Panc1 (cell line): ENCODE measurements around the gene KRTAP10-7. TPM values are rescaled to one million over a fixed set of nuclear protein-coding genes. Genes with fewer than 3 reads are reported as not detected.

Experiments used
- ATAC-seq: fragments of 200-7000 bp; cut with Tn5 transposase; 2 replicates; pipeline ENCODE4 v1.9.1; 2020; ENCODE audit warnings: mild to moderate bottlenecking, moderate library complexity
- BruUV-seq: library from RNA; stranded (reverse); fragments of 400-500 nt; replicated peaks from 2 replicates; lab custom pipeline; 2021; lab: Mats Ljungman, UMichigan
- CTCF ChIA-PET: fragments of 300-600 bp; sonication (Branson Sonifier 250); formaldehyde crosslinking; loops from one replicate; lab custom pipeline; 2022; ENCODE audit warnings: antibody characterized with exemption; lab: Charles Lee
- POLR2A ChIA-PET: fragments of 300-600 bp; sonication (Branson Sonifier 250); formaldehyde crosslinking; loops from one replicate; lab custom pipeline; 2022; ENCODE audit warnings: antibody characterized with exemption; lab: Charles Lee
- DNase-seq: peaks from one replicate; pipeline ENCODE4 v3.0.0-alpha.2; 2010; ENCODE audit warnings: low read depth, low spot score
- H3K27ac ChIP-seq: 2 replicates; pipeline ENCODE4 v1.5.1; 2011; ENCODE audit warnings: mild to moderate bottlenecking, low read length, inconsistent platforms
- H3K27me3 ChIP-seq: fragments of 200-500 bp; sonication (Bioruptor generic); 2 replicates; pipeline ENCODE4 v1.6.0; 2014; ENCODE audit warnings: low read length, inconsistent platforms; ENCODE audit not compliant: control insufficient read depth, insufficient read depth
- H3K36me3 ChIP-seq: fragments of 200-500 bp; sonication (Bioruptor generic); 2 replicates; pipeline ENCODE4 v1.5.1; 2014; ENCODE audit warnings: inconsistent platforms, mild to moderate bottlenecking, low read length, moderate library complexity; ENCODE audit not compliant: control insufficient read depth, insufficient read depth
- H3K4me1 ChIP-seq: 2 replicates; pipeline ENCODE4 v1.5.1; 2011; ENCODE audit warnings: inconsistent platforms, mild to moderate bottlenecking, low read length, moderate library complexity; ENCODE audit not compliant: control insufficient read depth, insufficient read depth
- H3K4me3 ChIP-seq, 2 experiments: 2 replicates each; pipeline ENCODE4 v1.5.1; 2011 to 2012; ENCODE audit warnings: low read depth in 2 of 2, low read length in 2 of 2, mild to moderate bottlenecking in 2 of 2, inconsistent platforms in 1 of 2, moderate library complexity in 1 of 2
- H3K9me3 ChIP-seq: fragments of 200-500 bp; sonication (Bioruptor generic); 2 replicates; pipeline ENCODE4 v1.5.1; 2014; ENCODE audit warnings: low read depth, mild to moderate bottlenecking, inconsistent platforms, low read length, moderate library complexity; ENCODE audit not compliant: control insufficient read depth, insufficient read depth
- CTCF ChIP-seq: fragments of 450-650 bp; IDR thresholded peaks from 2 replicates; pipeline ENCODE4 v1.5.1; 2017; ENCODE audit warnings: mild to moderate bottlenecking
- POLR2AphosphoS5 ChIP-seq: IDR thresholded peaks from 2 replicates; pipeline ENCODE4 v1.6.1; 2012; ENCODE audit warnings: mild to moderate bottlenecking, low read depth, low read length, moderate library complexity
- REST ChIP-seq, 2 experiments: IDR thresholded peaks; 2 replicates each; pipeline ENCODE4 v1.6.1; 2011 to 2012; ENCODE audit warnings: low read depth in 2 of 2, control low read depth in 1 of 2, low read length in 1 of 2, mild to moderate bottlenecking in 1 of 2, moderate library complexity in 1 of 2; ENCODE audit not compliant: insufficient read depth in 1 of 2
- SIN3A ChIP-seq: IDR thresholded peaks from 2 replicates; pipeline ENCODE4 v1.6.1; 2012; ENCODE audit warnings: low read depth, mild to moderate bottlenecking, low read length, moderate library complexity, borderline replicate concordance; ENCODE audit not compliant: insufficient read depth
- TCF7L2 ChIP-seq: IDR thresholded peaks from 2 replicates; pipeline ENCODE4 v1.6.1; 2011; ENCODE audit warnings: mild to moderate bottlenecking, low read depth, low read length, inconsistent platforms
- in situ Hi-C: cut with HindIII; loops from 2 replicates; pipeline ENCODE4 v1.10.0; 2016; ENCODE audit warnings: low sequenced_read_pairs, low pct_unique_long_range_greater_than_20kb
- intact Hi-C: fragments of 100-400 bp; cut with micrococcal nuclease; formaldehyde crosslinking; loops from one replicate; pipeline ENCODE4 v1.10.0; 2022; ENCODE audit not compliant: unreplicated experiment
- total RNA-seq: library from RNA; stranded (reverse); gene quantifications from one replicate; pipeline ENCODE4 v1.2.1, GENCODE V29; 2021; ENCODE audit not compliant: unreplicated experiment

Gene KRTAP10-7
- total RNA-seq, 1 experiment from 2014 or later = not detected

GRCh38 chr21:44589094-44589493 is 11.3 kb upstream of the KRTAP10-7 start:
- peaks cover 4% of the 10 kb centered on the region for H3K27me3 ChIP-seq
- in situ Hi-C loops (no loop called here), intact Hi-C loops (no loop called here)
- H3K36me3 ChIP-seq = no peaks in the 10 kb centered on the region
- no peaks in the 10 kb centered on the region for H3K9me3 ChIP-seq
- no peak overlapping the region for H3K4me3 ChIP-seq
- H3K4me1 ChIP-seq = no peaks in the 10 kb centered on the region
- TF ChIP-seq POLR2AphosphoS5 (no peak), TCF7L2 (no peak), SIN3A (no peak)
- ATAC-seq = no peak
- ChIA-PET CTCF (no interaction called here), POLR2A (no interaction called here)
- no peak for DNase-seq
- H3K27ac ChIP-seq = no peak overlapping the region
- no TSS peak for BruUV-seq

GRCh38 chr21:44589586-44590305 is 10.7 kb upstream of the KRTAP10-7 start:
- Histone ChIP-seq H3K9me3 (no peaks in the 10 kb centered on the region), H3K4me3 (no peak overlapping the region), H3K36me3 (no peaks in the 10 kb centered on the region), H3K27ac (no peak overlapping the region), H3K4me1 (no peaks in the 10 kb centered on the region), H3K27me3 (no peaks in the 10 kb centered on the region; the same call in none of the 2 replicates)
- TF ChIP-seq TCF7L2 (no peak), POLR2AphosphoS5 (no peak), SIN3A (no peak), REST (IDR thresholded peaks at IDR 0.05; ENCODE audit: insufficient read depth in 1 of 2, low read depth in 2 of 2, low read length in 1 of 2) (no peak), CTCF (no peak)
- in situ Hi-C loops (no loop called here), intact Hi-C loops (no loop called here)
- ChIA-PET POLR2A (no interaction called here), CTCF (no interaction called here)
- DNase-seq (no peak), ATAC-seq (peak; percentile 23; the same call in 1 of the 2 replicates)
- no TSS peak for BruUV-seq

GRCh38 chr21:44590311-44590721 is 10.1 kb upstream of the KRTAP10-7 start:
- CTCF ChIA-PET = no interaction called here
- TF ChIP-seq TCF7L2 = no peak
- TF ChIP-seq CTCF = no peak
- TF ChIP-seq REST (IDR thresholded peaks at IDR 0.05; ENCODE audit: insufficient read depth in 1 of 2, low read depth in 2 of 2, low read length in 1 of 2) = no peak
- no peak for TF ChIP-seq POLR2AphosphoS5
- no peak for TF ChIP-seq SIN3A
- POLR2A ChIA-PET = no interaction called here
- Histone ChIP-seq H3K4me3 (no peak overlapping the region), H3K36me3 (no peaks in the 10 kb centered on the region), H3K9me3 (no peaks in the 10 kb centered on the region), H3K27ac (no peak overlapping the region), H3K27me3 (no peaks in the 10 kb centered on the region), H3K4me1 (no peaks in the 10 kb centered on the region)
- in situ Hi-C loops (no loop called here), intact Hi-C loops (no loop called here)
- ATAC-seq (no peak), DNase-seq (no peak)
- no TSS peak for BruUV-seq
